ENCODE results near the gene CD84.
"Not testable (repeated sequence)": the region's sequence is repeated elsewhere in the genome, so short reads cannot be mapped to it uniquely, and the experiment has no call there.

The CD84 gene

DNA sequence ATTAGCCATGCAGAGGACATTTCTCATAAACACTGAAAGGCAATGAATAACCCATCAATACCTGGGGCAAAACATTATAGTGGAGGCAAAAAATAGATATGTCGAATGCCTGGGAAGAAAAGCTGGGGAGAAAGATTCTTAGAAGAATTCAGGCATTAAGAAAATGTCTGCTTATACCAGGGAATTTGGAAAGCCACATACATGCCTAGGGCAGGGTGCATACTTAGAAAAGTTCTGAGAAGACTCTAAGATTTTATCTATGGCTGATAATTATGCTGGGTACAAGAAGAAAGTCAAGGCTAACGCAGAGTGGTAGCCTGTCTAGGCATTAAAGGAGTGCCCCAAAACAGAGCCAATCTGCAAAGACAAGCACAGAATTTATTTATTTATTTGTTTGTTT is 74.6 kb downstream of the CD84 start:
- DNase-seq (ENCODE audit: low read depth), result no peak

- no peak for DNase-seq (ENCODE audit: low read depth)
Measured at GRCh38 chr1:160503087-160503486, 76.2 kb downstream of the CD84 start.

GRCh38 chr1:160500321-160500990 is 78.8 kb downstream of the CD84 start:
- no peak for DNase-seq (ENCODE audit: low read depth)

DNA sequence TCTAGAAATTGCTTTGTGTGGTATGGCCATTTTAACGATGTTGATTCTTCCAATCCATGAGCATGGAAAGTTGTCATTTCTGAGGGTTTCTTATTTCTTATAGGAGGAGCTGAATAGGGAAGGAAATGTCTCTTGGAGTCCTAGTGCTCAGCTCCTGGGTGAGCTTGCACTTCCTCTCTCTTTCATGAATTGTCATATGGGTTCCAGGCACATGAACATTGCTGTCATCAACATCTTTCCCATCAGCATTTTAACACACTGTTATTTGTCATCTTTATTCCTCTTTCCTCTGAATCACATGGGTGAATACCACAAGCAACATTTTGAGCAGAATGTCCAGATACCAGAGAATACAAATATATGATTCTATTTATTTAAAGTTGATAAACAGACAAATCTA is 79.7 kb downstream of the CD84 start:
- DNase-seq (ENCODE audit: low read depth), result no peak

GRCh38 chr1:160498301-160499065 is 80.8 kb downstream of the CD84 start:
- DNase-seq (ENCODE audit: low read depth), result not testable (repeated sequence)

- DNase-seq (ENCODE audit: low read depth), result no peak
Measured at GRCh38 chr1:160496334-160496733, 83.0 kb downstream of the CD84 start.

GRCh38 chr1:160494620-160495019 is 84.7 kb downstream of the CD84 start:
- no peak for DNase-seq (ENCODE audit: low read depth)

DNA sequence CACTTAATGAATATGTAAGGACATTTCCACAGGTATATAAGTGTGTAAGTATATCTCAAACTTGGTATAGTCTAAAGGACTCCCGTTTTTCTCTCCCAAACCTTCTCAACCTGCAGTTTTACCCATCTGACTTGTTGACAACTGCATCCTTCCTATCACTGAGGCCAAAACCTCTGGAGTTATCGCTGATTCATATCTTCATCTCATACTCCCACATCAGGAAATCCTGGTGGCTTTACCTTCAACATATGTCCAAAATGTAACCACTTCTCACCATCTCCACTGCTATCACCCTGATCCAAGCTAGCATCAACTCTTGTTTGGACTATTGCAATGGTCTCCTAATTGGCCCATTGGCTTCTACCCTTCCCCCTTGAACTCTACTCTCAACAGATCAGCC is 86.7 kb downstream of the CD84 start:
- no peak for DNase-seq (ENCODE audit: low read depth)

GRCh38 chr1:160491981-160492380 is 87.3 kb downstream of the CD84 start:
- DNase-seq (ENCODE audit: low read depth), result no peak

Data from stimulated activated CD8-positive, alpha-beta memory T cell treated with anti-CD3 and anti-CD28 coated beads, Interleukin-15, amount 100 ng/mL, for 24 hours (primary cell).